CD14-positive monocyte (primary cell): ENCODE measurements around the gene PODXL. TPM values are rescaled to one million over a fixed set of nuclear protein-coding genes. Genes with fewer than 3 reads are reported as not detected.

Experiments
- DNase-seq, 3 donors: peaks; one replicate each; pipeline ENCODE4 v3.0.0-alpha.2; 2011 to 2022
- H2AFZ ChIP-seq: 2 replicates; pipeline ENCODE4 v1.6.0; 2012; ENCODE audit warnings: mild to moderate bottlenecking, low read depth, low read length, inconsistent platforms; ENCODE audit not compliant: insufficient read depth, poor library complexity, severe bottlenecking
- H3K27ac ChIP-seq, 2 donors: 1 replicate in 1 of 2; 2 replicates in 1 of 2; pipeline ENCODE4 v1.5.1; 2012 to 2013; ENCODE audit warnings: low read length in 2 of 2, control low read depth in 1 of 2, inconsistent platforms in 1 of 2, low read depth in 1 of 2, mild to moderate bottlenecking in 1 of 2
- H3K27me3 ChIP-seq, 2 donors: one replicate each; pipeline versions ENCODE4 v1.6.0 to v1.6.1; 2011 to 2013; ENCODE audit warnings: low read length in 2 of 2; ENCODE audit not compliant: control insufficient read depth in 2 of 2, insufficient read depth in 2 of 2
- H3K36me3 ChIP-seq, 2 donors: replicated peaks in 1 of 2; 1 replicate in 1 of 2; 2 replicates in 1 of 2; pipeline versions ENCODE4 v1.5.1 to v1.6.1; 2012 to 2013; ENCODE audit warnings: low read length in 2 of 2, control low read depth in 1 of 2, inconsistent platforms in 1 of 2, mild to moderate bottlenecking in 1 of 2; ENCODE audit not compliant: insufficient read depth in 2 of 2, control insufficient read depth in 1 of 2
- H3K4me1 ChIP-seq, 2 donors: 1 replicate in 1 of 2; 2 replicates in 1 of 2; pipeline versions ENCODE4 v1.5.1 to v1.6.1; 2012 to 2013; ENCODE audit warnings: low read length in 2 of 2, control low read depth in 1 of 2, inconsistent platforms in 1 of 2, mild to moderate bottlenecking in 1 of 2, moderate library complexity in 1 of 2; ENCODE audit not compliant: insufficient read depth in 2 of 2, control insufficient read depth in 1 of 2
- H3K4me2 ChIP-seq: replicated peaks from 2 replicates; pipeline ENCODE3; 2012; ENCODE audit warnings: low read length, moderate library complexity, mild to moderate bottlenecking; ENCODE audit not compliant: poor library complexity, severe bottlenecking; ENCODE audit errors: extremely low read depth
- H3K4me3 ChIP-seq, 3 experiments: fragments of 200-600 bp in 1 of 3; sonication (generic) in 1 of 3; replicated peaks in 1 of 3; 1 replicate in 2 of 3; 2 replicates in 1 of 3; pipeline ENCODE4 v1.5.1; 2011 to 2013; ENCODE audit warnings: low read length in 3 of 3, mild to moderate bottlenecking in 3 of 3, control low read depth in 2 of 3, low read depth in 2 of 3, inconsistent platforms in 1 of 3, moderate library complexity in 1 of 3
- H3K79me2 ChIP-seq: 2 replicates; pipeline ENCODE4 v1.6.0; 2012; ENCODE audit warnings: mild to moderate bottlenecking, control low read depth, inconsistent platforms, low read length, moderate library complexity; ENCODE audit not compliant: insufficient read depth
- H3K9ac ChIP-seq: 2 replicates; pipeline ENCODE4 v1.6.0; 2017; ENCODE audit warnings: low read length, mild to moderate bottlenecking; ENCODE audit not compliant: insufficient read depth, poor library complexity, severe bottlenecking
- H3K9me3 ChIP-seq, 2 donors: replicated peaks in 1 of 2; 1 replicate in 1 of 2; 2 replicates in 1 of 2; pipeline versions ENCODE4 v1.5.1 to v1.6.1; 2012 to 2013; ENCODE audit warnings: low read length in 2 of 2, control low read depth in 1 of 2; ENCODE audit not compliant: control insufficient read depth in 1 of 2, insufficient read depth in 1 of 2
- H4K20me1 ChIP-seq: 2 replicates; pipeline ENCODE4 v1.6.0; 2012; ENCODE audit warnings: mild to moderate bottlenecking, low read length, control low read depth, moderate library complexity; ENCODE audit not compliant: insufficient read depth
- H3K27ac Mint-ChIP-seq, 7 donors: one replicate each; pipeline ENCODE4 v1.8.0; 2020; ENCODE audit warnings: mild to moderate bottlenecking in 7 of 7, mixed read lengths in 7 of 7, moderate library complexity in 6 of 7, inconsistent platforms in 2 of 7
- H3K27me3 Mint-ChIP-seq, 3 donors: one replicate each; pipeline ENCODE4 v1.8.0; 2021 to 2022; ENCODE audit warnings: low read depth in 3 of 3, mild to moderate bottlenecking in 3 of 3, mixed read lengths in 3 of 3, moderate library complexity in 3 of 3, inconsistent platforms in 1 of 3
- H3K36me3 Mint-ChIP-seq, 2 donors: one replicate each; pipeline ENCODE4 v1.8.0; 2020; ENCODE audit warnings: mixed read lengths in 2 of 2, inconsistent platforms in 1 of 2, mild to moderate bottlenecking in 1 of 2
- H3K4me1 Mint-ChIP-seq: one replicate; pipeline ENCODE4 v1.8.0; 2020; ENCODE audit warnings: mild to moderate bottlenecking, mixed read lengths
- H3K4me3 Mint-ChIP-seq, 2 donors: one replicate each; pipeline ENCODE4 v1.8.0; 2020; ENCODE audit warnings: mild to moderate bottlenecking in 2 of 2, mixed read lengths in 2 of 2, moderate library complexity in 1 of 2
- H3K9me3 Mint-ChIP-seq, 7 donors: one replicate each; pipeline ENCODE4 v1.8.0; 2020 to 2022; ENCODE audit warnings: mixed read lengths in 7 of 7, mild to moderate bottlenecking in 6 of 7, moderate library complexity in 6 of 7, inconsistent platforms in 2 of 7
- WGBS: methylation state at CpG from one replicate; pipeline ENCODE4 v1.1.5; 2013; ENCODE audit warnings: missing lambda C conversion rate; ENCODE audit not compliant: insufficient coverage; 5-methylcytosine and 5-hydroxymethylcytosine counted together
- intact Hi-C, 2 donors: fragments of 100-400 bp; cut with micrococcal nuclease; formaldehyde crosslinking; loops; one replicate each; pipeline versions ENCODE4 v1.15.0 to v1.15.1; 2023
- polyA plus RNA-seq, 3 donors: library from polyadenylated mRNA; depleted of rRNA in 1 of 3; unstranded in 2 of 3; stranded (reverse) in 1 of 3; fragments of 300-500 nt in 2 of 3; fragments of >200 nt in 1 of 3; fragmentation: Illumina TruSeq in 2 of 3; gene quantifications; 1 replicate in 2 of 3; 2 replicates in 1 of 3; pipeline ENCODE4 v1.2.3, GENCODE V29; 2012 to 2021
- TF ChIP-seq, protein P1 (sequence below): fragments of 200-600 bp; IDR thresholded peaks from one replicate; pipeline ENCODE4 v1.8.0; 2022; ENCODE audit warnings: antibody characterized with exemption, mild to moderate bottlenecking

The PODXL gene
- polyA plus RNA-seq, 3 donors = 0.20 to 0.25 TPM; not detected in 1

DNA sequence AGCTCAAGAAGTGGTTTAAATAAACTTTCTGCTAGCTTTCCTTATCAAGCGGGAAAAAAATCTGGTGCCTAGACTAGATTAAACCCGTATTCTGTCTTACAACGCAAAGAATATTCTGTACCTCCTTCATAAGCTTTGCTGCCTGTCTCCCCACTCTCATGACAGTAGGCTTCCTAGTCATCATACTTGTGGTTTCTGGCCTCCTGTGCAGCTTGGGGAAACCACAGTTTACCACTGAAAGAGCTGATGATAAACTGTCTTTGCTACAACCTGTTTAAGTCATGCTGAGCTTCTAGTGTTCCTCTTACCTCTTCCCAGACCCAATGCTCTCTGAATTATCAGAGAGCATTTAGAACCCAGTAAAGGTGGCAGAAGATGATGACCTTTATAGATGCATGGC is 55.0 kb downstream of the PODXL start:
- Histone ChIP-seq H3K79me2 (no peaks in the 10 kb centered on the region), H3K9me3 (no peaks in the 10 kb centered on the region), H3K27me3 (no peaks in the 10 kb centered on the region), H2AFZ (no peak overlapping the region), H3K9ac (no peak overlapping the region), H3K27ac (no peak overlapping the region), H3K4me3 (no peak overlapping the region), H3K36me3 (peaks cover 11 to 26% of the 10 kb centered on the region in 2 donors), H4K20me1 (no peaks in the 10 kb centered on the region), H3K4me1 (no peaks in the 10 kb centered on the region), H3K4me2 (no peak overlapping the region)
- no peaks in the 10 kb centered on the region for H3K9me3 Mint-ChIP-seq
- H3K4me3 Mint-ChIP-seq = no peak overlapping the region
- TF ChIP-seq, protein P1, sequence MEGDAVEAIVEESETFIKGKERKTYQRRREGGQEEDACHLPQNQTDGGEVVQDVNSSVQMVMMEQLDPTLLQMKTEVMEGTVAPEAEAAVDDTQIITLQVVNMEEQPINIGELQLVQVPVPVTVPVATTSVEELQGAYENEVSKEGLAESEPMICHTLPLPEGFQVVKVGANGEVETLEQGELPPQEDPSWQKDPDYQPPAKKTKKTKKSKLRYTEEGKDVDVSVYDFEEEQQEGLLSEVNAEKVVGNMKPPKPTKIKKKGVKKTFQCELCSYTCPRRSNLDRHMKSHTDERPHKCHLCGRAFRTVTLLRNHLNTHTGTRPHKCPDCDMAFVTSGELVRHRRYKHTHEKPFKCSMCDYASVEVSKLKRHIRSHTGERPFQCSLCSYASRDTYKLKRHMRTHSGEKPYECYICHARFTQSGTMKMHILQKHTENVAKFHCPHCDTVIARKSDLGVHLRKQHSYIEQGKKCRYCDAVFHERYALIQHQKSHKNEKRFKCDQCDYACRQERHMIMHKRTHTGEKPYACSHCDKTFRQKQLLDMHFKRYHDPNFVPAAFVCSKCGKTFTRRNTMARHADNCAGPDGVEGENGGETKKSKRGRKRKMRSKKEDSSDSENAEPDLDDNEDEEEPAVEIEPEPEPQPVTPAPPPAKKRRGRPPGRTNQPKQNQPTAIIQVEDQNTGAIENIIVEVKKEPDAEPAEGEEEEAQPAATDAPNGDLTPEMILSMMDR = no peak
- H3K4me1 Mint-ChIP-seq = no peaks in the 10 kb centered on the region
- peaks cover 16 to 20% of the 10 kb centered on the region in 2 donors for H3K36me3 Mint-ChIP-seq
- 18% methylated on average over 2 of the region's 3 CpGs for WGBS
- H3K27ac Mint-ChIP-seq = no peak overlapping the region
- intact Hi-C loops = loop anchor here in 1 of 2 donors (10.0 kb wide), 1 partner anchor 153 kb away; no protein-coding TSS in a partner anchor
- DNase-seq = no peak
- peaks cover 0 to 2% (median 0%) of the 10 kb centered on the region in 3 donors for H3K27me3 Mint-ChIP-seq

- Mint-ChIP-seq H3K27ac (no peak overlapping the region), H3K4me3 (no peak overlapping the region)
- intact Hi-C loops = loop anchor here in 1 of 2 donors (10.0 kb wide), 1 partner anchor 154 kb away; no protein-coding TSS in a partner anchor
Measured at GRCh38 chr7:131500357-131500756, 56.1 kb downstream of the PODXL start.

More at GRCh38 chr7:131500357-131500756, 56.1 kb downstream of the PODXL start:
- H3K27me3 Mint-ChIP-seq = peaks cover 0 to 2% (median 0%) of the 10 kb centered on the region in 3 donors
- WGBS = no CpG with 5 or more reads among the region's 1 CpG
- H3K9me3 ChIP-seq = no peaks in the 10 kb centered on the region
- no peak for DNase-seq
- H3K27me3 ChIP-seq = no peaks in the 10 kb centered on the region
- no peak overlapping the region for H3K9ac ChIP-seq
- no peaks in the 10 kb centered on the region for H3K79me2 ChIP-seq
- peaks cover 11 to 33% of the 10 kb centered on the region in 2 donors for H3K36me3 ChIP-seq
- H4K20me1 ChIP-seq = no peaks in the 10 kb centered on the region
- H3K36me3 Mint-ChIP-seq = peaks cover 21 to 23% of the 10 kb centered on the region in 2 donors
- no peak overlapping the region for H3K4me2 ChIP-seq
- H3K4me3 ChIP-seq = no peak overlapping the region
- H2AFZ ChIP-seq = no peak overlapping the region
- TF ChIP-seq, protein P1 = no peak
- H3K4me1 ChIP-seq = no peaks in the 10 kb centered on the region
- no peaks in the 10 kb centered on the region for H3K4me1 Mint-ChIP-seq
- no peak overlapping the region for H3K27ac ChIP-seq
- no peaks in the 10 kb centered on the region for H3K9me3 Mint-ChIP-seq
